ENCODE measurements around the gene RPTOR.

Gene RPTOR

GRCh38 chr17:80902197-80902962 is 357.7 kb downstream of the RPTOR start:
- no peak for DNase-seq

GRCh38 chr17:80902963-80903611 is 358.4 kb downstream of the RPTOR start:
- no peak for DNase-seq

- no peak for DNase-seq
These were observed 359.6 kb downstream of the RPTOR start for GRCh38 chr17:80904036-80904753.

GRCh38 chr17:80905586-80906230 is 361.1 kb downstream of the RPTOR start:
- DNase-seq = no peak

GRCh38 chr17:80906364-80907259 is 362.0 kb downstream of the RPTOR start:
- DNase-seq = no peak

- no peak for DNase-seq
These were observed 362.6 kb downstream of the RPTOR start for GRCh38 chr17:80907281-80907680.

- DNase-seq = no peak
These were observed 363.6 kb downstream of the RPTOR start for GRCh38 chr17:80908211-80908610.

GRCh38 chr17:80908776-80909175 is 364.1 kb downstream of the RPTOR start:
- no peak for DNase-seq

- DNase-seq = no peak
These were observed 365.0 kb downstream of the RPTOR start for GRCh38 chr17:80909635-80910034.

GRCh38 chr17:80910043-80910442 is 365.4 kb downstream of the RPTOR start:
- no peak for DNase-seq

- no peak for DNase-seq
These were observed 367.8 kb downstream of the RPTOR start for GRCh38 chr17:80912476-80912875.

GRCh38 chr17:80913928-80914821 is 369.5 kb downstream of the RPTOR start:
- no peak for DNase-seq

- no peak for DNase-seq
These were observed 371.6 kb downstream of the RPTOR start for GRCh38 chr17:80916246-80916645.

GRCh38 chr17:80917716-80918560 is 373.3 kb downstream of the RPTOR start:
- DNase-seq = no peak

GRCh38 chr17:80918731-80919130 is 374.1 kb downstream of the RPTOR start:
- no peak for DNase-seq

GRCh38 chr17:80919331-80920311 is 375.0 kb downstream of the RPTOR start:
- no peak for DNase-seq

- no peak for DNase-seq
These were observed 375.8 kb downstream of the RPTOR start for GRCh38 chr17:80920441-80920840.

GRCh38 chr17:80921159-80921558 is 376.5 kb downstream of the RPTOR start:
- no peak for DNase-seq

Measured in C1 segment of cervical spinal cord (tissue), 14 donors.